Skeletal muscle cell (primary cell): Measurements from ENCODE around the gene KPNB1.

Source experiments
- DNase-seq: peaks from one replicate; pipeline ENCODE4 v3.0.0-alpha.2; 2010; ENCODE audit warnings: low read depth
- H3K4me3 ChIP-seq: 2 replicates; pipeline ENCODE4 v1.5.1; 2011; ENCODE audit warnings: low read depth, mild to moderate bottlenecking, control low read depth, low read length, moderate library complexity

KPNB1 gene

DNA sequence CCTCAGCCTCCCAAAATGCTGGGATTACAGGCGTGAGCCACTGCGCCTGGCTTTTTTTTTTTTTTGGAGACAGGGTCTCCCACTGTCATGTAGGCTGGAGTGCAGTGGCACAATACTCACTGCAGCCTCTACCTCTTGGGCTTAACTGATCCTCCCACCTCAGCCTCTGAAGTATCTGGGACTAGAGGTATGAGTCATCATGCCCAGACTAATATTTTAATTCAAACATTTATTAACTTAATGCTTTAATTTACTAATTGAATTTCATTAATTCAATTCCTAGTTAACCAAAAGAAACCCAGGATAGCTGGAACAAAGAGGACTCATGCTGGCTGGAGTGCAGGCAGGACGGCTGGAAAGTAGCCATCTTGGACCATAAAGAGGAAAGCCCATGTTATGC lies 14.0 kb upstream of the KPNB1 start:
- DNase-seq, result no peak
- H3K4me3 ChIP-seq, result no peak overlapping the region

DNA sequence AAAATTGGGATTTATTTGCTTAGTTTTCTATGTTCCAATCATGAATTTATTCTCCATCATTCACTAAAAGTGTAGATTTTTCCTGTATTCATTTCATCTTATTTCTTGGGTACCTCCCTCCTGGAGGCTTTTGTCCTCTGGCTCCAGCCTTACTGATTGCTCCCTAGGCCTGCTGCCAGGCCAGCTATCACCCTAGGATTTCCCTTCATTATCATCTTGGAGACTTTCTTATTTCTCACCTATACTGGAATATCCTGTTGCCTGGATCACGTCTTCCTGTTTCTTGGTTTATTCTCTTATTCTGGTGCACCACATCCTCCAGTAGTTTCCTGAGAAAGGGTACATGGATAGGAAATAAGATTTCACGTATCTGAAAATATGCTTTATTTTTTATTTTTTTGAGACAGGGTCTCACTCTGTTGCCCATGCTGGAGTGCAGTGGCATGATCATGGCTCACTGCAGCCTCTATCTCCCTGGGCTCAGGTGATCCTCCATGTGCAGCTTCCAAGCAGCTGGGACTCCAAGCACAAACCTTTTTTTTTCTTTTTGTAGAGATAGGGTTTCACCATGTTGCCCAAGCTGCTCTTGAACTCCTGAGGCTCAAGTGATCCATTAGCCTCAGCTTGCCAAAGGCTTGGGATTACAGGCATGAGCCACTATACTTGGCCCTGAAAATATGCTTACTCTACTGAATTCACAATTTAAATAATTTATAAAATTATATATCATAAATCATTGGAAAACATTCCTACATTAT lies 13.3 kb upstream of the KPNB1 start:
- H3K4me3 ChIP-seq, result no peak overlapping the region
- DNase-seq, result no peak

- no peak for DNase-seq
- H3K4me3 ChIP-seq, result no peak overlapping the region
Observed at GRCh38 chr17:47638903-47639302, 10.8 kb upstream of the KPNB1 start.

- DNase-seq, result no peak
Observed at GRCh38 chr17:47640076-47640475, 9.6 kb upstream of the KPNB1 start.

DNA sequence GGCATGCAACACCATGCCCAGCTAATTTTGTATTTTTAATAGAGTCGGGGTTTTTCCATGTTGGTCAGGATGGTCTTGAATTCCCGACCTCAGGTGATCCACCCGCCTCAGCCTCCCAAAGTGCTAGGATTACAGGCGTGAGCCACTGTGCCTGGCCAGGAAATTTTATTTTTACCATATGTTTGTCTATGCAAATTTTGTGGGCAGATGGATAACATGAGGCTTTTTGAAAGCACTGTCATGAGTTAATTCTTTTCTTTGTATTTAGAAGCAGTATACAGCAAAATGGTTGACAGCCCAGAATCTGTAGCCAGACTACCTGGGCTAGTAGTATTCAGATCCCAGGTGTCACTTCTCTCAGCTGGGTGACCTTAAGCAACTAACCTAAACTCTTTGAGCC lies 8.5 kb upstream of the KPNB1 start:
- DNase-seq, result no peak
- H3K4me3 ChIP-seq, result no peak overlapping the region

More at GRCh38 chr17:47640076-47640475, 9.6 kb upstream of the KPNB1 start:
- H3K4me3 ChIP-seq, result no peak overlapping the region

- H3K4me3 ChIP-seq, result no peak overlapping the region
- no peak for DNase-seq
Observed at GRCh38 chr17:47643116-47643515, 6.6 kb upstream of the KPNB1 start.

DNA sequence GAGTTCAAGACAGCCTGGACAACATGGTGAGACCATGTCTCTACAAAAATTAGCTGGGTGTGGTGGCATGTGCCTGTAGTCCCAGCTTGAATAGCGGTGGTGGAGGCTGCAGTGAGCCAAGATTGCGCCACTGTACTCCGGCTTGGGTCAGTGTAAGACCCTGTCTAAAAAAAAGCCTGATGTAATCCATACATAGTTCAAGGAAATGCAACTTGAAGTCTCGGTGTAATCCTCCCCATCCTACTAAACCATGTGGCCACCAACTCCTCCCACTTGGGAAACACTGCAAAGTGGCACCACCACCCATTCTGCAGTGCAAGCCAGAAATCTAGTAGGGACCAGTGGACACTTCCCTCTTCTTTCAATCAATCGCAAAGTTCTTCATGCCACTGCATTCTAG lies 5.4 kb upstream of the KPNB1 start:
- no peak overlapping the region for H3K4me3 ChIP-seq
- no peak for DNase-seq

DNA sequence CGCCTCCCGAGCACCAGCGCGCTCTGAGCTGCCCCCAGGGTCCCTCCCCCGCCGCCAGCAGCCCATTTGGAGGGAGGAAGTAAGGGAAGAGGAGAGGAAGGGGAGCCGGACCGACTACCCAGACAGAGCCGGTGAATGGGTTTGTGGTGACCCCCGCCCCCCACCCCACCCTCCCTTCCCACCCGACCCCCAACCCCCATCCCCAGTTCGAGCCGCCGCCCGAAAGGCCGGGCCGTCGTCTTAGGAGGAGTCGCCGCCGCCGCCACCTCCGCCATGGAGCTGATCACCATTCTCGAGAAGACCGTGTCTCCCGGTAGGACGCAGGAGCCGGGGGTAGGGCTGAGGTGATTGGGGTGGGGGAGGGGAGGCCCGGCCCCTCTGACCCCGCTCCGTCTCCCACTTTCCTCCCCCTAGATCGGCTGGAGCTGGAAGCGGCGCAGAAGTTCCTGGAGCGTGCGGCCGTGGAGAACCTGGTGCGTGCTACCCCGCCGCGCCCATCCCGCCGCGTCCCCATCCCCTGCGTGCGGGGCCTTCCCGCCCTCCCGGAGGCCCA lies 329 bp downstream of the KPNB1 start:
- no peak for DNase-seq
- H3K4me3 ChIP-seq, result peak overlapping the region; percentile 67

- DNase-seq, result peak; percentile 97
- H3K4me3 ChIP-seq, result peak overlapping the region; percentile 67
Observed at GRCh38 chr17:47650525-47651522, 1.1 kb downstream of the KPNB1 start.

DNA sequence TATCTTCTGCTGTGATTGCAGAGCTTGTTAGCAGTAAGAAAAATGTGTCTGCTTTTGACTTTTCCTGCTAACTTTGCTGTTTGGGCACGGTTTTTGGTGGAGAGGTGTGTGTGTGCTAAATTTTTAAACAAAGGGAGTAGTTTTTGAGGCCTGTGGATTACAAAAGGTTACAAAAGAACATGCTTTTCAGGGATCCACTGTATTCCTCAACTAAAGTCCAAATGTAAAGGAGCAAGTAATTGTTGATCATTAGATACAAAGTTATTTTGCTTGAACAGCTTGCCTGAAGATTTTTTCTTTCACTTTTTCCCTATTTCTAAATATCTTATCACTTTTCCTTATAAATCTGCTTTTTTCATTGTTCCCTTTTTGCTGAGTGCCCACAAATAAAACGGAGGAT lies 2.0 kb downstream of the KPNB1 start:
- no peak overlapping the region for H3K4me3 ChIP-seq
- DNase-seq, result no peak

- DNase-seq, result no peak
- H3K4me3 ChIP-seq, result no peak overlapping the region
Observed at GRCh38 chr17:47652570-47652969, 2.9 kb downstream of the KPNB1 start.

GRCh38 chr17:47653442-47653841 lies 3.7 kb downstream of the KPNB1 start:
- no peak overlapping the region for H3K4me3 ChIP-seq

GRCh38 chr17:47654991-47655390 lies 5.3 kb downstream of the KPNB1 start:
- DNase-seq, result no peak
- no peak overlapping the region for H3K4me3 ChIP-seq

More at GRCh38 chr17:47653442-47653841, 3.7 kb downstream of the KPNB1 start:
- DNase-seq, result no peak

DNA sequence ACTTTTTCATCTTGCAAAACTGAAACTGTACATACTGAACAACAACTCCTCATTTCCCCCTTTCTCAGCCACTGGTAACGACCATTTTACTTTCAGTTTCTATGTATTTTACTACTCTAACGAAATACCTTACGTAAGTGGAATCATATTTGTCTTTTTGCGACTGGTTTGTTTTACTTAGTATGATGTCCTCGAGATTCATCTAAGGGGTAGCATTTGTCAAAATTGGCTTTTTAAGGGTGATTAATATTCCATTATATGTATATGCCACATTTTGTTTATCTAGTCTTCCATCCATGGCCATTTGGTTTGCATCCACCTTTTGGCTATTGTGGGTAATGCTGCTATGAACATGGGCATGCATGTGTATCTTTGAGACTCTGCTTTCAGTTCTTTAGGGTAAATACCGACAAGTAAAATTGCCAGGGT lies 10.4 kb downstream of the KPNB1 start:
- no peak for DNase-seq

DNA sequence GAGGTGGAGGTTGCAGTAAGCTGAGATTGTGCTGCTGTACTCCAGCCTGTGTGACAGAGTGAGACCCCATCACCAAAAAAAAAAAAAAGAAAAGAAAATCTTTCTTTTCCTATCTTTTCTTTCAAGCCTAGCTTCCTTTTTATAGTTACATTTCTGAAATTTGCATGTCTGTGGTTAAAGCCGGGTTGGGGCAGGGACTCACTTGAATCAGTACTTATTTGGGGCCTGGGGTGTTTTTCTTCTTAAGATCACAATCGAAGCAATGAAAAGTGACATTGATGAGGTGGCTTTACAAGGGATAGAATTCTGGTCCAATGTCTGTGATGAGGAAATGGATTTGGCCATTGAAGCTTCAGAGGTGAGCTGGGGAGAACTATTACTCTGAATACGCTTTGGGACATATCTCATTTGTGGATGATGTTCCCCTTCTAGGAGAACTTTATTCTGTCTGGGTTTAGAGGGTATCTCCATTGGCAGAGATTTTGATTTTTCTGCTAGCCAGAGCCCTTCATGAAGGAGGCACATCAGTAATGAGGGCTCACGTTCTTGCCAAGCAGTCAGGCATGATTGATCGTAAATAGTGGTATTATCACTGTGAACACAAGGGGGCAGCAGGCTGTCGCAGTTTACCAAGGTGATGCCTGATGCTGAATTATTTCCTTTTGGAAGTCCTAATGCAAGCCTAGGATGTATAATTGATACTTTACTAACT lies 14.3 kb downstream of the KPNB1 start:
- DNase-seq, result no peak
- no peak overlapping the region for H3K4me3 ChIP-seq

More for the DNA sequence above, 10.4 kb downstream of the KPNB1 start:
- H3K4me3 ChIP-seq, result no peak overlapping the region

DNA sequence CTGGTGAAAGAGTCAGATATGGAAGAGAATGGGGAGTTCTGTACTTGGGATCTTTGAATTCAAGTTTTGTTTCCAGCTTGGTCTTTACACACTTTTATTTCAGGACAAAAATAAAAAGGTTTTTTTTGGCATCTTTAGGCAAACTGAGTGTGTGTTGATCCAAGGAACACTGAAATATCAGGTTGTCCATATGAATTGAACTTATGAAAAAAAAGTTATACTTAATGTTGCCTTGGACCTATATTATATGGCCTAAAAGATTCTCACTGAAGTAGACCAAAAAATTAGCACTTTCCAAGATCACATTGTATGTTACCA lies 14.9 kb downstream of the KPNB1 start:
- no peak overlapping the region for H3K4me3 ChIP-seq
- DNase-seq, result no peak

GRCh38 chr17:47665655-47666054 lies 15.9 kb downstream of the KPNB1 start:
- no peak for DNase-seq
- H3K4me3 ChIP-seq, result no peak overlapping the region

DNA sequence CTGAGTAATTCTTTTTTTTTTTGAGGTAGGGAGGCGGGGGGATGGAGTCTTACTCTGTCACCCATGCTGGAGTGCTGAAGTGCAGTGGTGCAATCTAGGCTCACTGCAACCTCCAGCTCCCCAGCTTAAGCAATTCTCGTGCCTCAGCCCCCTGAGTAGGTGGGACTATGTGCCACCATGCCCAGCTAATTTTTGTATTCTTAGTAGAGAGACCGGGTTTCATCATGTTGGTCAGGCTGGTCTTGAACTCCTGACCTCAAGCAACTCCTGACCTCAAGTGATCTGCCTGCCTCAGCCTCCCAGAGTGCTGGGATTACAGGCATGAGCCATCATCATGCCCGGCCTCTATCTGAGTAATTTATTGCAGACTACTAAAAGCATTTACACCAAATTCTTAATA lies 19.4 kb downstream of the KPNB1 start:
- no peak for DNase-seq
- H3K4me3 ChIP-seq, result no peak overlapping the region

DNA sequence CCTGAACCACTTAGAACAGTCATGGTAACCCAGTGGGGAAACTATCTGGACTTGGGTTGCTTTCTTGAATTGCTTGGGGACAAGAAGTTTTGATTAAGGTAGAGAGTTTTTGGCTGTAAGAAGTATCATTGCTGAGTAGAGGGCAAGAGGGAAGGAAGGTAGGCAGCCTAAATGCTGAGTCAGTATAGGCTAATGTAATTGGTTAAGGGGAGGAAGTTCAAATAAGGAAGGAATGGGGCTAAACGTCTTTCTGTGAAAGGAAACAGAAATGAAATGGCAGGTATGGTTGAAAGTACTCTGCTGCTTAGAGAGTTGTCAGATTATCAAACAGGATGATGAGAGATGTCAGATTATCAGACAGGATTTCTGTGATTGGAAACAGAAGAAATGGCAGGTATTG lies 20.3 kb downstream of the KPNB1 start:
- no peak for DNase-seq
- no peak overlapping the region for H3K4me3 ChIP-seq

DNA sequence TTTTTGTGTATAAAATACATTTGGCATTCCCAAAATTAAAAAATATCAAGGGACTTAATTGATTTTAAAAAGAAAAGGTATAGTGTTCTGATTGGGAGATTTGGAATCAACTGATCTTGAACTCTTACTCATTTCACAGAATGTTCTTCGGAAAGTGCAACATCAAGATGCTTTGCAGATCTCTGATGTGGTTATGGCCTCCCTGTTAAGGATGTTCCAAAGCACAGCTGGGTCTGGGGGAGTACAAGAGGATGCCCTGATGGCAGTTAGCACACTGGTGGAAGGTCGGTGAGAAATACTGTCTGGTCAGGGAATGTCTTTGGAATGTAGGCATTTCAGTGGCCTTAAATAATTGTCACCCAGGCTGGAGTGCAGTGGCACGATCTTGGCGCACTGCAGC lies 24.8 kb downstream of the KPNB1 start:
- no peak overlapping the region for H3K4me3 ChIP-seq
- no peak for DNase-seq
